Esophagus mucosa (tissue), 1 donor: ENCODE results near the gene PLEKHH1. TPM values are rescaled to one million over a fixed set of nuclear protein-coding genes. Genes with fewer than 3 reads are reported as not detected.
"Not testable (repeated sequence)": the region's sequence is repeated elsewhere in the genome, so short reads cannot be mapped to it uniquely, and the experiment has no call there.

Source experiments
- ATAC-seq: fragments of 200-7000 bp; cut with Tn5 transposase; one replicate; pipeline ENCODE4 v1.9.1; 2020
- total RNA-seq: library from RNA; stranded (reverse); gene quantifications from one replicate; pipeline ENCODE4 v1.2.4, GENCODE V29; 2023
- donor health status: DM: yes; HTN: yes; CAD: no.

Gene PLEKHH1
- total RNA-seq, 1 donor from 2014 or later, result 4.5 TPM

GRCh38 chr14:67533754-67534085 is 630 bp downstream of the PLEKHH1 start:
- ATAC-seq, result peak; percentile 48

GRCh38 chr14:67536087-67536486 is 3.0 kb downstream of the PLEKHH1 start:
- no peak for ATAC-seq

- no peak for ATAC-seq
These were observed 4.6 kb downstream of the PLEKHH1 start for GRCh38 chr14:67537736-67538135.

GRCh38 chr14:67538501-67538900 is 5.4 kb downstream of the PLEKHH1 start:
- ATAC-seq, result peak; percentile 40

GRCh38 chr14:67539116-67539515 is 6.0 kb downstream of the PLEKHH1 start:
- no peak for ATAC-seq

- no peak for ATAC-seq
These were observed 8.6 kb downstream of the PLEKHH1 start for GRCh38 chr14:67541448-67542387.

- ATAC-seq, result not testable (repeated sequence)
These were observed 9.5 kb downstream of the PLEKHH1 start for GRCh38 chr14:67542620-67543019.

- no peak for ATAC-seq
These were observed 11.5 kb downstream of the PLEKHH1 start for GRCh38 chr14:67544590-67544989.

GRCh38 chr14:67547224-67547780 is 14.2 kb downstream of the PLEKHH1 start:
- peak; percentile 51 for ATAC-seq

GRCh38 chr14:67549734-67550133 is 16.6 kb downstream of the PLEKHH1 start:
- ATAC-seq, result no peak

- ATAC-seq, result no peak
These were observed 18.0 kb downstream of the PLEKHH1 start for GRCh38 chr14:67551123-67551522.

- no peak for ATAC-seq
These were observed 18.9 kb downstream of the PLEKHH1 start for GRCh38 chr14:67551940-67552339.

GRCh38 chr14:67553547-67553946 is 20.5 kb downstream of the PLEKHH1 start:
- ATAC-seq, result no peak

GRCh38 chr14:67554341-67554740 is 21.3 kb downstream of the PLEKHH1 start:
- no peak for ATAC-seq

GRCh38 chr14:67555518-67556090 is 22.5 kb downstream of the PLEKHH1 start:
- no peak for ATAC-seq

- no peak for ATAC-seq
These were observed 23.6 kb downstream of the PLEKHH1 start for GRCh38 chr14:67556671-67557070.

- ATAC-seq, result no peak
These were observed 24.0 kb downstream of the PLEKHH1 start for GRCh38 chr14:67557118-67557517.

GRCh38 chr14:67557656-67558055 is 24.6 kb downstream of the PLEKHH1 start:
- ATAC-seq, result no peak

GRCh38 chr14:67559639-67560038 is 26.5 kb downstream of the PLEKHH1 start:
- ATAC-seq, result no peak

- ATAC-seq, result no peak
These were observed 29.1 kb downstream of the PLEKHH1 start for GRCh38 chr14:67562025-67562775.

GRCh38 chr14:67562776-67563150 is 29.7 kb downstream of the PLEKHH1 start:
- no peak for ATAC-seq

- peak; percentile 20 for ATAC-seq
These were observed 31.1 kb downstream of the PLEKHH1 start for GRCh38 chr14:67564236-67564635.

GRCh38 chr14:67566908-67567307 is 33.8 kb downstream of the PLEKHH1 start:
- peak; percentile 29 for ATAC-seq
